Activated CD8-positive, alpha-beta memory T cell treated with anti-CD3 and anti-CD28 coated beads for 24 hours (primary cell): Measurements from ENCODE around the gene POLK.
A peak's percentile ranks its signal among the peaks of the same experiment; 100 is the strongest.
"Not testable (repeated sequence)": the region's sequence is repeated elsewhere in the genome, so short reads cannot be mapped to it uniquely, and the experiment has no call there.

ENCODE experiments used
- DNase-seq: peaks from one replicate; pipeline ENCODE4 v3.0.0-alpha.2; 2020

Gene POLK

GRCh38 chr5:75552764-75553163, 41.1 kb downstream of the POLK start:
- DNase-seq = no peak

- DNase-seq = no peak
These were observed 41.7 kb downstream of the POLK start for GRCh38 chr5:75553358-75553757.

GRCh38 chr5:75558221-75558620, 46.5 kb downstream of the POLK start:
- no peak for DNase-seq

GRCh38 chr5:75558981-75559632, 47.4 kb downstream of the POLK start:
- no peak for DNase-seq

DNA sequence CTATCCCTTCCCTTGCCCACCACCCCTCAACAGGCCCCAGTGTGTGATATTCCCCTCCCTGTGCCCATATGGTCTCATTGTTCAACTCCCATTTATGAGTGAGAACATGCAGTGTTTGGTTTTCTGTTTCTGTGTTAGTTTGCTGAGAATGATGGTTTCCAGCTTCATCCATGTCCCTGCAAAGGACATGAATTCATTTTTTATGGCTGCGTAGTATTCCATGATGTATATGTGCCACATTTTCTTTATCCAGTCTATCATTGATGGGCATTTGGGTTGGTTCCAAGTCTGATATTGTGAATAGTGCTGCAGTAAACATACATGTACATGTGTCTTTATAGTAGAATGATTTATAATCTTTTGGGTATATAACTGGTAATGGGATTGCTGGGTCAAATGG, 49.0 kb downstream of the POLK start:
- not testable (repeated sequence) for DNase-seq

DNA sequence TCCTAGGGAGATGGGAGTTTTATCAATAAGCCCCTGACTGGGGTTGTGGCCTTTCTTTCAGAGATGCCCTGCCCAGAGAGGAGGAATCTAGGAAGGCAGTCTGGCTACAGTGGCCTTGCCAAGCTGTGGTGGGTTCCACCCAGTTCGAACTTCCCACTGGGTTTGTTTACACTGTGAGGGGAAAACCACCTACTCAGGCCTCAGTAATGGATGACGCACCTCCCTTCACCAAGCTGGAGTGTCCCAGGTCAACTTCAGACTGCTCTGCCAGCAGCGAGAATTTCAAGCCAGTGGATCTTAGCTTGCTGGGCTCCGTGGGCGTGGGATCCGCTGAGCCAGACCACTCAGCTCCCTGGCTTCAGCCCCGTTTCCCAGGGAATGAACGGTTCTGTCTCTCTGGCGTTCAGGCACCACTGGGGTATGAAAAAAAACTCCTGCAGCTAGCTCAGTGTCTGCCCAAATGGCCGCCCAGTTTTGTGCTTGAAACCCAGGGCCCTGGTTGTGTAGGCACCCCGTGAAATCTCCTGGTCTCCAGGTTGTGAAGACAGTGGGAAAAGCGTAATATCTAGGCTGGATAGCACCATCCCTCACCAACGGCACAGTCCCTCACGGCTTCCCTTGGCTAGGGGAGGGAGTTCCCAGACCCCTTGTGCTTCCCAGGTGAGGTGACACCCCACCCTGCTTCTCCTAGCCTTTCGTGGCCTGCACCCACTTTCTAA, 54.5 kb downstream of the POLK start:
- DNase-seq = not testable (repeated sequence)

- peak; percentile 77 for DNase-seq
These were observed 55.1 kb downstream of the POLK start for GRCh38 chr5:75566710-75567309.

GRCh38 chr5:75567710-75568109, 56.0 kb downstream of the POLK start:
- no peak for DNase-seq

DNA sequence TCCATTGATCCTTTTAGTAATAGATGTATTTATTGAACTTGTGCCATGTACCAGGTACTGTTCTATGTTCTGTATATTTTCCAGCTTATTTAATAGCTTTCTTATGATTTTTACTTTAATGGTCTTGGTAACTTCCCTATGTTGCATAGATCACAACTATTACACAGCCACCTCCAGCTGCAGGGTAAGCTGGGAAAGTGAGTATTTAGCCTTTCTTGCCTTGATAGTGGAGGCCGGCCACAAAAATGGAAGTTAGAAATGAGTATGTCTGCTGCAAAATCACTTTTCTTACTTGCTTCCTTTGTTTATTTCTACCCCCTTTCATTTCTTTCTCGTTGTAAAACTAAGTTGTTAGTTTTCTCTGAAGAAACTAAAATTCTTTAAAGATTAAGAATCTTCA, 56.5 kb downstream of the POLK start:
- no peak for DNase-seq

DNA sequence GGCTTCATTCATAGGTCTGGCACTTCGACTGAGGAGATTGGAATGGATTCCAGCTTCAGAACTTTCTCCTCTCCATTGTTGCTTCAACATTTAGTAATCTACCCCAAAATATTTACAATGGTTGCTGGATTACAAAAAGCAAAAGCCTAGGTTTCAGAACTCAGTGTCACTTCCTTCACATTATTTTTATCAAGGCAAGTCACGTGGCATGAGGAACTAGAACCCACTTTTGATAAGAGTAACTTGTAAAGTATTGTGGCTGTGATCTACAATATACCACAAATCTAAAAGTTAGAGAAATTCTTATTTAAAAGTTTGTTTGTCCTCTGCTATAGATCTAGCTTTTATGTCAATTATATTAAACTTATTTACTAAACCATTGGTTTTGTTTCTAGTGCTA, 59.9 kb downstream of the POLK start:
- DNase-seq = no peak

DNA sequence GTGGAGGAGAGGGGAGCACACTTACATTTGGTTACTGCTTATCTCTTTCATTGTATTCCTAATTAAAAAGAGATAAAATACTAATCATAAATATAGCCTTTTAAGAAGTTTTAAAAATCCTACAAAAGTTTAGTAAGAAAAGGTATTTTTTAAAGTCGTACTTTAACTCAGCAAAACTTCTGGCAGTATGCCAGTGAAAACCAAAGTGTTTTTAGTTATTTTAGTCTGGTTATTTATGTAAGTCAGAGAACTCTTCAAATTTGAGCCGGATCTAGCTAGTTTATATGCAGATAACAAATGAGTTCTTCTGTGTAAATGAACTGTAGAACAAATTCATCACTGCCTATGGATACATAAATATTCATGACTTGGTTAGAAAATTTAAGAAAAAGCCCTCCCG, 63.1 kb downstream of the POLK start:
- no peak for DNase-seq

GRCh38 chr5:75578280-75578679, 66.6 kb downstream of the POLK start:
- DNase-seq = not testable (repeated sequence)

GRCh38 chr5:75584641-75585040, 73.0 kb downstream of the POLK start:
- DNase-seq = no peak

- DNase-seq = no peak
These were observed 77.0 kb downstream of the POLK start for GRCh38 chr5:75588666-75589065.

DNA sequence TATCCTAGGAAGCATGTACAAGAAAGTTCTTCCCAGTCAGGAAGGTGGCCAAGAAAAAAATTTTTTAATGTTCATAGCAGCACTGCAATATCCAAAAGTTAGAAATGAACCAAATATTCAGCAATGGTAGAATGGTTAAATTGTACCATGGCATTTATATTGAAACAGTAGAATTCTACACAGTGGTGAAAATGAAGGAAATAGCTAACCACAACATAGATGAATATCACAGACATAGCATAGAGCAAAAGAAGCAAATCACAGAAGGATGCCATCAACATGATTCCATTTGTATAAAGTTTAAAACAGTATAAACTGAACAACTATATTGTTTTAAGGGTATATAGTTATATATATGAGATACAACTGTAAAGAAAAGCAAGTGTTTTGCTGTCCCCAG, 88.8 kb downstream of the POLK start:
- no peak for DNase-seq

- DNase-seq = no peak
These were observed 89.9 kb downstream of the POLK start for GRCh38 chr5:75601567-75601966.

DNA sequence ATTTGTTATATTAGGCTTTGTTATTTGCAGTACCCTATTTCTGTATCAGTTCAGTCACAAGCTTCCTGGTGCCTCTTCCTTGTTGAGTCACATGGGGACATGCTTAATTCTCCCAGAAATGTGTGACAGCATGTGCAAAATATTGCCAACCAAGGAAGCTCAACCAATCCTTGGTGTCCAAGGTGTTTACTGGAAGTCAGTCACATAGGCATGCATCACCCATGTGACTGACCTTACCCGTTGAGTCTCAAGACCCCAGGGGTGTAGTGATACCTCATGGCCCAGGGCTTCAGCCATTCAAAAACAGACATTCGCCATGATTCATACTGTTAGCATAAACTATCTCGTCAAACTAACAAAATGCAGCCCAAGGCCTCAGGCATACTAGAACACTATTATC, 90.3 kb downstream of the POLK start:
- DNase-seq = no peak

DNA sequence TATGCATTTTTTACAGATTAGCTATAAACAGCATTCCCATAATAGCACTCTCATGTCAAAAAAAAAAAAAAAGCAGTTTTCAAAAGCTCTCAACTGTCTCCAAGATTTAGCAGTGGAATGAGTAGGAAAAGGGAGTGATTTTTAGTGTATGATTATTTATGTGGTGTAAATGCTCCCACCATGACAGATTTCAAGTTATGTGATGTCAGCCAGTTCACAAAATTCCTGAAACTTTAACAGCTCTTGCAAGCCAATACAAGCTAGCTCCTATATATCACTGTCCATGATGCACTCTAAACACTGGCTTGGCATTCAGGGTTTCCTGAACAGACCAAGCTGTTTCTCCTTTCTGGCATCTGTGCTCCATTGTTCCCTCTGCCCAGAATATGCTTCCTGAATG, 91.7 kb downstream of the POLK start:
- DNase-seq = no peak

DNA sequence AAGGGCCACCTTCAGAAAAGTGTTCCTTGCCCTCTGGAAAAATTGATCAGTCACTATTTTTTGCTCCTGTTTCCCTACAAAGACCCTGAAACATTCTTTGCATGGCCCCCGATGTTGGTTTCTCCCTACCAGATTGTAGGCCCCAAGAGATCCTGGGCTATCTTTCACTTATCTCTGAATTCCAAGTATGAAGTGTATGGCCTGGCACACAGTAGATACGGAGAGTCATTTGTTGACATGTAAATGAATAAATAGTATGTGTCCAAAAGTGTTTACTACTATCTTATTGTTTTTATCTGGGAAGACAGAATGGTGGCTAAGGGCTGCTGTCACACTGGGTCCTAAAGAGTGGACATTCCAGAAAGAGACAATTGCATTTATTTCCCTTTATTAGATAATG, 92.1 kb downstream of the POLK start:
- DNase-seq = no peak

- DNase-seq = not testable (repeated sequence)
These were observed 95.7 kb downstream of the POLK start for GRCh38 chr5:75607341-75607740.

DNA sequence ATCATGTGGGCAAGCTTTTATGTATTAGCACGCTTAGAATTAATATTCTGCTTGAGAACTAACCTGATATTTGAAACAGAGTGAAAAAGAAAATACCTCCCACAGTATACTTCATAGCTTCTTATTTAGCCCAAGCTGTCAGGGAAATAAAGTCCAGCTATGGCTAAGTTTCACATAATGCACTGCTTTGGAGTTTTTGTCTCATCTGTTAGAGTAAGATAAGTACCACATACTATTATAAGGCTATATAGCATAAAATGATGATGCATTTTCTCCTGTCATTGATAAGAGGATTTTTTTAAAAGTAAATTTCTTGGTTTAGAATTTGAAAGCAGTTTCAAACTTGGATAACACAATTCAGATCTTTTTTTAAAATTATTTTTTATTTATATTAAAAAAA, 97.2 kb downstream of the POLK start:
- DNase-seq = no peak

- DNase-seq = no peak
These were observed 98.5 kb downstream of the POLK start for GRCh38 chr5:75610201-75610600.

DNA sequence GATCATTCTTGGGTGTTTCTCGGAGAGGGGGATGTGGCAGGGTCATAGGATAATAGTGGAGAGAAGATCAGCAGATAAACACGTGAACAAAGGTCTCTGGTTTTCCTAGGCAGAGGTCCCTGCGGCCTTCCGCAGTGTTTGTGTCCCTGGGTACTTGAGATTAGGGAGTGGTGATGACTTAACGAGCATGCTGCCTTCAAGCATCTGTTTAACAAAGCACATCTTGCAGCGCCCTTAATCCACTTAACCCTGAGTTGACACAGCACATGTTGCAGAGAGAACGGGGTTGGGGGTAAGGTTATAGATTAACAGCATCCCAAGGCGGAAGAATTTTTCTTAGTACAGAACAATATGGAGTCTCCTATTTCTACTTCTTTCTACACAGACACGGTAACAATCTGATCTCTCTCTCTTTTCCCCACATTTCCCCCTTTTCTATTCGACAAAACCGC, 99.2 kb downstream of the POLK start:
- not testable (repeated sequence) for DNase-seq
